ENCODE measurements around the gene LY86. TPM values are rescaled to one million over a fixed set of nuclear protein-coding genes. Genes with fewer than 3 reads are reported as not detected.

LY86 gene
- total and polyA plus RNA-seq, 9 of the 15 experiments (the other 6 are each of a cell fraction or from before 2014, with no cell fraction given): 0.08 to 0.20 TPM; not detected in 7

DNA sequence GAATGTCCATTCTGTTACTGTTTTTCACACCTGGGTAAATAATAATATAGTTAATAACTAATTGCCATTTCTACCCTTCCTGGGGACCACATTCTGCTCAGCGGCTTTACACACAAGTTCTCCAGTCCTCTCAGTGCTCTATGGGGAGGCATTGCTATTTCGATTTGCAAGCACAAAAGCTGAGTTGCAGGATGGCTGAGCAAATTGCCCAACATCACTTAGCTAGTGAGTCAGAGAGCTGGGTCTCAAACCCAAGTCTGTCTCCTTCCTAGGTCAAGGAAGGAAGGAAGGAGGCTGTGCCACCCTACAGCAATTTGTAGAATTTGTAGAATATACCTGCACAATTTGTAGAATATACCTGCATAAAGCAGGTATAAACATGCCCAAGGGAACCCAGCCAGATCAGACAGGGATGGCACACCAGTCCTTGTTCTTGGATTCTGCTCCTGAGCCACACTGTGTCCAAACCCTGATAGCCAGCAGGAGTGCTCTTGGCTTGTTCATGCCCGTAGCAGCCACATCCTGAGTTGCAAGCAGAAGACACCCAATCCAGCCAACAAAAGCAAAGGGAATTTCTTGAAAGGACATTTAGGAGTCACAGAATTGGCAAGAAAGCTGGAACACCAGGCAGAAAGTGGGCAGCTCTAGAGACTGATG lies 56.9 kb downstream of the LY86 start (continued):
- TF ChIP-seq, protein P1, sequence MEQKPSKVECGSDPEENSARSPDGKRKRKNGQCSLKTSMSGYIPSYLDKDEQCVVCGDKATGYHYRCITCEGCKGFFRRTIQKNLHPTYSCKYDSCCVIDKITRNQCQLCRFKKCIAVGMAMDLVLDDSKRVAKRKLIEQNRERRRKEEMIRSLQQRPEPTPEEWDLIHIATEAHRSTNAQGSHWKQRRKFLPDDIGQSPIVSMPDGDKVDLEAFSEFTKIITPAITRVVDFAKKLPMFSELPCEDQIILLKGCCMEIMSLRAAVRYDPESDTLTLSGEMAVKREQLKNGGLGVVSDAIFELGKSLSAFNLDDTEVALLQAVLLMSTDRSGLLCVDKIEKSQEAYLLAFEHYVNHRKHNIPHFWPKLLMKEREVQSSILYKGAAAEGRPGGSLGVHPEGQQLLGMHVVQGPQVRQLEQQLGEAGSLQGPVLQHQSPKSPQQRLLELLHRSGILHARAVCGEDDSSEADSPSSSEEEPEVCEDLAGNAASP (IDR thresholded peaks at IDR 0.05): no peak
- TF ChIP-seq CEBPG (CRISPR knock-in tag; IDR thresholded peaks at IDR 0.05) (no peak), CEBPG (tag; conservative IDR thresholded peaks at IDR 0.05 in 1 of 2, IDR thresholded peaks at IDR 0.05 in 1 of 2) (0 out of 4 replicates have a peak, but pooled peaks of 1 of the 2 experiments have one; percentile 31), BHLHE40 (IDR thresholded peaks at IDR 0.05; ENCODE audit: low read length) (no peak), POU5F1 (IDR thresholded peaks at IDR 0.05; ENCODE audit: borderline replicate concordance, low read depth, low read length, partially characterized antibody) (no peak), ZBTB1 (CRISPR knock-in tag; IDR thresholded peaks at IDR 0.05; ENCODE audit: borderline replicate concordance, low read depth) (no peak)
- TF ChIP-seq, protein P2, sequence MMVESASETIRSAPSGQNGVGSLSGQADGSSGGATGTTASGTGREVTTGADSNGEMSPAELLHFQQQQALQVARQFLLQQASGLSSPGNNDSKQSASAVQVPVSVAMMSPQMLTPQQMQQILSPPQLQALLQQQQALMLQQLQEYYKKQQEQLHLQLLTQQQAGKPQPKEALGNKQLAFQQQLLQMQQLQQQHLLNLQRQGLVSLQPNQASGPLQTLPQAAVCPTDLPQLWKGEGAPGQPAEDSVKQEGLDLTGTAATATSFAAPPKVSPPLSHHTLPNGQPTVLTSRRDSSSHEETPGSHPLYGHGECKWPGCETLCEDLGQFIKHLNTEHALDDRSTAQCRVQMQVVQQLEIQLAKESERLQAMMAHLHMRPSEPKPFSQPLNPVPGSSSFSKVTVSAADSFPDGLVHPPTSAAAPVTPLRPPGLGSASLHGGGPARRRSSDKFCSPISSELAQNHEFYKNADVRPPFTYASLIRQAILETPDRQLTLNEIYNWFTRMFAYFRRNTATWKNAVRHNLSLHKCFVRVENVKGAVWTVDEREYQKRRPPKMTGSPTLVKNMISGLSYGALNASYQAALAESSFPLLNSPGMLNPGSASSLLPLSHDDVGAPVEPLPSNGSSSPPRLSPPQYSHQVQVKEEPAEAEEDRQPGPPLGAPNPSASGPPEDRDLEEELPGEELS (CRISPR knock-in tag; IDR thresholded peaks at IDR 0.05; ENCODE audit: borderline replicate concordance): no peak
- TF ChIP-seq, protein P3, sequence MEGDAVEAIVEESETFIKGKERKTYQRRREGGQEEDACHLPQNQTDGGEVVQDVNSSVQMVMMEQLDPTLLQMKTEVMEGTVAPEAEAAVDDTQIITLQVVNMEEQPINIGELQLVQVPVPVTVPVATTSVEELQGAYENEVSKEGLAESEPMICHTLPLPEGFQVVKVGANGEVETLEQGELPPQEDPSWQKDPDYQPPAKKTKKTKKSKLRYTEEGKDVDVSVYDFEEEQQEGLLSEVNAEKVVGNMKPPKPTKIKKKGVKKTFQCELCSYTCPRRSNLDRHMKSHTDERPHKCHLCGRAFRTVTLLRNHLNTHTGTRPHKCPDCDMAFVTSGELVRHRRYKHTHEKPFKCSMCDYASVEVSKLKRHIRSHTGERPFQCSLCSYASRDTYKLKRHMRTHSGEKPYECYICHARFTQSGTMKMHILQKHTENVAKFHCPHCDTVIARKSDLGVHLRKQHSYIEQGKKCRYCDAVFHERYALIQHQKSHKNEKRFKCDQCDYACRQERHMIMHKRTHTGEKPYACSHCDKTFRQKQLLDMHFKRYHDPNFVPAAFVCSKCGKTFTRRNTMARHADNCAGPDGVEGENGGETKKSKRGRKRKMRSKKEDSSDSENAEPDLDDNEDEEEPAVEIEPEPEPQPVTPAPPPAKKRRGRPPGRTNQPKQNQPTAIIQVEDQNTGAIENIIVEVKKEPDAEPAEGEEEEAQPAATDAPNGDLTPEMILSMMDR (IDR thresholded peaks at IDR 0.05 in 2 of 3, conservative IDR thresholded peaks at IDR 0.05 in 1 of 3; ENCODE audit: insufficient read depth in 2 of 3, low read depth in 1 of 3, low read length in 3 of 3): 0 out of 6 replicates have a peak, but pooled peaks of 2 of the 3 experiments have one; percentile 4
